GM12878 (cell line): ENCODE data around the gene CLEC14A. TPM values are rescaled to one million over a fixed set of nuclear protein-coding genes. Genes with fewer than 3 reads are reported as not detected.

Source experiments
- ATAC-seq: fragments of 200-7000 bp; cut with Tn5 transposase; 3 replicates; pipeline ENCODE4 v1.9.1; 2020; ENCODE audit warnings: mild to moderate bottlenecking, moderate library complexity
- BruUV-seq: library from RNA; stranded (reverse); fragments of 400-500 nt; replicated peaks from 2 replicates; lab custom pipeline; 2021; lab: Mats Ljungman, UMichigan
- CTCF ChIA-PET: fragments of 300-600 bp; sonication (Branson Sonifier 250); formaldehyde crosslinking; extraction: SDS; loops from one replicate; lab custom pipeline; 2021; ENCODE audit warnings: inconsistent platforms; lab: Yijun Ruan, JAX
- POLR2A ChIA-PET: fragments of 350-600 bp; formaldehyde crosslinking; extraction: SDS; loops from one replicate; lab custom pipeline; 2021; ENCODE audit warnings: inconsistent platforms; lab: Charles Lee
- RAD21 ChIA-PET: fragments of 300-600 bp; sonication (Branson Sonifier 250); formaldehyde crosslinking; loops from one replicate; lab custom pipeline; 2023; ENCODE audit warnings: antibody characterized with exemption; ENCODE audit not compliant: unreplicated experiment; lab: Charles Lee
- SMC1A ChIA-PET: fragments of 300-600 bp; sonication (Branson Sonifier 250); formaldehyde crosslinking; loops from one replicate; lab custom pipeline; 2023; ENCODE audit not compliant: unreplicated experiment, uncharacterized antibody; lab: Charles Lee
- DNase-seq: peaks from one replicate; pipeline ENCODE4 v3.0.0-alpha.2; 2011; ENCODE audit warnings: low read depth, low spot score
- FAIRE-seq: peaks from 3 replicates; lab custom pipeline; 2011; peaks lifted over from hg19 to GRCh38; lab: Jason Lieb, UNC
- H2AFZ ChIP-seq: 2 replicates; pipeline ENCODE4 v1.6.0; 2011; ENCODE audit warnings: low read depth, low read length, control low read depth; ENCODE audit not compliant: control insufficient read depth
- H3K27ac ChIP-seq: 2 replicates; pipeline ENCODE4 v1.5.1; 2011; ENCODE audit warnings: control low read depth; ENCODE audit not compliant: control insufficient read depth, insufficient read depth
- H3K27me3 ChIP-seq, 2 experiments: replicated peaks in 1 of 2; 2 replicates each; pipeline versions ENCODE4 v1.6.0 to v1.6.1; 2011; ENCODE audit warnings: low read length in 1 of 2; ENCODE audit not compliant: control insufficient read depth in 2 of 2, insufficient read depth in 2 of 2
- H3K36me3 ChIP-seq, 2 experiments: 2 replicates each; pipeline ENCODE4 v1.5.1; 2011; ENCODE audit warnings: low read length in 1 of 2; ENCODE audit not compliant: control insufficient read depth in 2 of 2, insufficient read depth in 2 of 2
- H3K4me1 ChIP-seq: 2 replicates; pipeline ENCODE4 v1.6.1; 2011; ENCODE audit warnings: mild to moderate bottlenecking, low read length, moderate library complexity, mixed read lengths; ENCODE audit not compliant: control insufficient read depth, insufficient read depth
- H3K4me2 ChIP-seq: 2 replicates; pipeline ENCODE4 v1.6.0; 2011; ENCODE audit warnings: control low read depth; ENCODE audit not compliant: control insufficient read depth, insufficient read depth
- H3K4me3 ChIP-seq: fragments of 200-600 bp; sonication (generic); 2 replicates; pipeline ENCODE4 v1.5.1; 2016
- H3K79me2 ChIP-seq: 2 replicates; pipeline ENCODE4 v1.6.0; 2011; ENCODE audit warnings: low read length; ENCODE audit not compliant: control insufficient read depth, insufficient read depth
- H3K9ac ChIP-seq: 2 replicates; pipeline ENCODE4 v1.8.0; 2011; ENCODE audit warnings: low read length, control low read depth, mixed read lengths; ENCODE audit not compliant: control insufficient read depth, insufficient read depth
- H3K9me3 ChIP-seq: replicated peaks from 3 replicates; pipeline ENCODE4 v1.5.1; 2011; ENCODE audit warnings: mild to moderate bottlenecking, low read length; ENCODE audit not compliant: control insufficient read depth, insufficient read depth
- H4K20me1 ChIP-seq: 2 replicates; pipeline ENCODE4 v1.6.0; 2011; ENCODE audit not compliant: control insufficient read depth, insufficient read depth
- BMI1 ChIP-seq: fragments of 450-650 bp; IDR thresholded peaks from 2 replicates; pipeline ENCODE4 v1.6.1; 2016; ENCODE audit warnings: mild to moderate bottlenecking, moderate library complexity, borderline replicate concordance
- CEBPB ChIP-seq, 2 experiments: fragments of 150-350 bp in 1 of 2; IDR thresholded peaks; 2 replicates each; pipeline ENCODE4 v1.6.1; 2012 to 2014; ENCODE audit warnings: low read depth in 2 of 2, low read length in 2 of 2, borderline replicate concordance in 1 of 2, inconsistent platforms in 1 of 2
- EED ChIP-seq: sonication (generic); IDR thresholded peaks from 2 replicates; pipeline ENCODE4 v1.6.1; 2016; ENCODE audit warnings: antibody characterized with exemption, low read depth
- IRF4 ChIP-seq: IDR thresholded peaks from 2 replicates; pipeline ENCODE4 v1.6.1; 2011; ENCODE audit warnings: low read depth, low read length
- KLF5 ChIP-seq: fragments of 450-650 bp; IDR thresholded peaks from 2 replicates; pipeline ENCODE4 v1.6.1; 2014; ENCODE audit warnings: mild to moderate bottlenecking; ENCODE audit not compliant: partially characterized antibody
- MXI1 ChIP-seq: fragments of 150-350 bp; IDR thresholded peaks from 2 replicates; pipeline ENCODE4 v1.6.1; 2011; ENCODE audit warnings: low read depth, mild to moderate bottlenecking, inconsistent platforms, low read length, improper control_type of control experiment
- NFIC ChIP-seq: IDR thresholded peaks from 2 replicates; pipeline ENCODE4 v1.6.1; 2012; ENCODE audit warnings: low read depth, mild to moderate bottlenecking, inconsistent platforms, low read length, moderate library complexity
- NR2C1 ChIP-seq: fragments of 450-650 bp; IDR thresholded peaks from 2 replicates; pipeline ENCODE4 v1.6.1; 2017; ENCODE audit warnings: antibody characterized with exemption, mild to moderate bottlenecking, moderate library complexity
- PAX8 ChIP-seq: fragments of 450-650 bp; IDR thresholded peaks from 2 replicates; pipeline ENCODE4 v1.6.1; 2017; ENCODE audit warnings: mild to moderate bottlenecking, moderate library complexity
- RAD21 ChIP-seq: IDR thresholded peaks from 2 replicates; pipeline ENCODE4 v1.6.1; 2011; ENCODE audit warnings: mild to moderate bottlenecking, low read depth, low read length, moderate library complexity; ENCODE audit not compliant: insufficient read depth
- RB1 ChIP-seq: fragments of 450-650 bp; formaldehyde crosslinking; IDR thresholded peaks from 2 replicates; pipeline ENCODE4 v1.6.1; 2017; ENCODE audit warnings: mild to moderate bottlenecking, borderline replicate concordance
- SMAD1 ChIP-seq: fragments of 450-650 bp; IDR thresholded peaks from 2 replicates; pipeline ENCODE4 v1.6.1; 2018; ENCODE audit warnings: mild to moderate bottlenecking, low read depth; ENCODE audit not compliant: partially characterized antibody
- SMAD5 ChIP-seq: IDR thresholded peaks from 2 replicates; pipeline ENCODE4 v1.6.1; 2016; ENCODE audit warnings: antibody characterized with exemption, low read depth
- SPI1 ChIP-seq: IDR thresholded peaks from 2 replicates; pipeline ENCODE4 v1.6.1; 2011; ENCODE audit warnings: low read depth, mild to moderate bottlenecking, low read length, moderate library complexity, borderline replicate concordance; ENCODE audit not compliant: insufficient read depth
- SUZ12 ChIP-seq: fragments of 200-600 bp; sonication (generic); IDR thresholded peaks from one replicate; pipeline ENCODE4 v1.6.1; 2018; ENCODE audit warnings: antibody characterized with exemption, mild to moderate bottlenecking; ENCODE audit not compliant: unreplicated experiment
- TCF3 ChIP-seq: IDR thresholded peaks from 2 replicates; pipeline ENCODE4 v1.6.1; 2012; ENCODE audit warnings: low read depth, mild to moderate bottlenecking, low read length, borderline replicate concordance; ENCODE audit not compliant: insufficient read depth
- USF2 ChIP-seq: IDR thresholded peaks from 2 replicates; pipeline ENCODE4 v1.6.1; 2011; ENCODE audit warnings: low read depth, low read length, improper control_type of control experiment, borderline replicate concordance
- ZBTB33 ChIP-seq: fragments of 450-650 bp; IDR thresholded peaks from 2 replicates; pipeline ENCODE4 v1.6.1; 2017; ENCODE audit warnings: mild to moderate bottlenecking
- ZNF207 ChIP-seq: fragments of 450-650 bp; IDR thresholded peaks from 2 replicates; pipeline ENCODE4 v1.6.1; 2014; ENCODE audit warnings: antibody characterized with exemption, mild to moderate bottlenecking, borderline replicate concordance
- ZSCAN29 ChIP-seq: fragments of 450-650 bp; IDR thresholded peaks from 2 replicates; pipeline ENCODE4 v1.6.1; 2017; ENCODE audit warnings: mild to moderate bottlenecking, moderate library complexity
- ZZZ3 ChIP-seq: IDR thresholded peaks from 2 replicates; pipeline ENCODE4 v1.6.1; 2011; ENCODE audit warnings: low read depth; ENCODE audit not compliant: control insufficient read depth, insufficient read length
- in situ Hi-C: fragments of 300-500 bp; cut with MboI; formaldehyde crosslinking; loops from 9 replicates; pipeline ENCODE4 v1.14.3; 2018; ENCODE audit warnings: mixed read lengths
- intact Hi-C: fragments of 100-400 bp; cut with micrococcal nuclease; formaldehyde crosslinking; loops from one replicate; pipeline ENCODE4 v1.14.2; 2022; ENCODE audit not compliant: unreplicated experiment
- polyA plus RNA-seq, 11 experiments: library from polyadenylated mRNA; depleted of rRNA in 4 of 11; unstranded in 6 of 11; stranded (reverse) in 5 of 11; fragments of >200 nt; fragmentation: Nextera tagmentation in 4 of 11; fragmentation: Illumina TruSeq in 1 of 11; extraction: Ambion mirVana in 4 of 11; extraction: Trizol in 1 of 11; gene quantifications; 1 replicate in 1 of 11; 2 replicates in 10 of 11; pipeline versions ENCODE4 v1.2.1 to v1.2.3, GENCODE V29; 2011 to 2016; ENCODE audit warnings: inconsistent platforms in 2 of 11, missing spikeins in 2 of 11, low read depth in 1 of 11
- total RNA-seq, 4 experiments: library from RNA; depleted of rRNA in 3 of 4; stranded (reverse); fragments of >200 nt in 3 of 4; fragmentation: Illumina TruSeq in 1 of 4; extraction: Trizol in 1 of 4; gene quantifications; 2 replicates each; pipeline versions ENCODE4 v1.2.1 to v1.2.3, GENCODE V29; 2013 to 2021

The CLEC14A gene
- total and polyA plus RNA-seq, 10 of the 15 experiments (the other 5 are each of a cell fraction or from before 2014, with no cell fraction given): not detected

- no peak for TF ChIP-seq USF2
These were observed 41.8 kb upstream of the CLEC14A start (continued) for GRCh38 chr14:38297681-38298080.

GRCh38 chr14:38291681-38292467, 36.0 kb upstream of the CLEC14A start:
- no peak for TF ChIP-seq NFIC
- TF ChIP-seq ZNF207: no peak
- TF ChIP-seq ZZZ3: no peak
- TF ChIP-seq MXI1: no peak
- TF ChIP-seq EED: no peak
- TF ChIP-seq SMAD5: no peak
- no peak for TF ChIP-seq RAD21
- TF ChIP-seq RB1: no peak
- TF ChIP-seq ZBTB33: no peak
- TF ChIP-seq SPI1: no peak
- TF ChIP-seq PAX8: no peak
- TF ChIP-seq TCF3: no peak
- TF ChIP-seq SMAD1: no peak
- TF ChIP-seq CEBPB (IDR thresholded peaks at IDR 0.05; ENCODE audit: borderline replicate concordance in 1 of 2, low read depth in 2 of 2, low read length in 2 of 2): no peak
- TF ChIP-seq IRF4: no peak
- no peak for TF ChIP-seq ZSCAN29
- TF ChIP-seq SUZ12: no peak
- TF ChIP-seq KLF5: no peak
- TF ChIP-seq BMI1: no peak
- TF ChIP-seq NR2C1: no peak
- Histone ChIP-seq H3K27ac (no peak overlapping the region), H3K9me3 (no peaks in the 10 kb centered on the region), H3K4me2 (no peak overlapping the region), H3K79me2 (no peaks in the 10 kb centered on the region), H3K27me3 (no peaks in the 10 kb centered on the region), H3K9ac (no peak overlapping the region), H3K4me1 (no peaks in the 10 kb centered on the region), H4K20me1 (no peaks in the 10 kb centered on the region), H2AFZ (no peak overlapping the region), H3K4me3 (no peak overlapping the region), H3K36me3 (no peaks in the 10 kb centered on the region)
- FAIRE-seq (no peak), ATAC-seq (no peak), DNase-seq (no peak)
- CTCF ChIA-PET: no interaction called here
- in situ Hi-C loops (no loop called here), intact Hi-C loops (no loop called here)
- POLR2A ChIA-PET: interaction anchor here (0.5 kb wide), 1 partner anchor 72 kb away, joined by 3 read pairs; no protein-coding TSS in a partner anchor
- SMC1A ChIA-PET: interaction anchor here (0.6 to 0.9 kb wide), 2 partner anchors 12 to 517 kb away, joined by 3 to 4 read pairs; no protein-coding TSS in a partner anchor
- no TSS peak for BruUV-seq
- RAD21 ChIA-PET: no interaction called here
